AG09309 (cell line): ENCODE data around the gene ZNF586.
"Not testable (repeated sequence)": the region's sequence is repeated elsewhere in the genome, so short reads cannot be mapped to it uniquely, and the experiment has no call there.

ENCODE experiments used
- DNase-seq: peaks from one replicate; pipeline ENCODE4 v3.0.0-alpha.2; 2010; ENCODE audit warnings: low read depth
- H3K4me3 ChIP-seq: 2 replicates; pipeline ENCODE4 v1.5.1; 2011; ENCODE audit warnings: mild to moderate bottlenecking, low read depth, low read length, moderate library complexity; ENCODE audit not compliant: control insufficient read depth
- TF ChIP-seq, protein P1 (sequence below): IDR thresholded peaks from 2 replicates; pipeline ENCODE4 v1.5.1; 2011; ENCODE audit warnings: mild to moderate bottlenecking, low read depth, low read length, inconsistent platforms; ENCODE audit not compliant: insufficient read depth, control insufficient read depth; ENCODE audit errors: missing control alignments

ZNF586 gene

DNA sequence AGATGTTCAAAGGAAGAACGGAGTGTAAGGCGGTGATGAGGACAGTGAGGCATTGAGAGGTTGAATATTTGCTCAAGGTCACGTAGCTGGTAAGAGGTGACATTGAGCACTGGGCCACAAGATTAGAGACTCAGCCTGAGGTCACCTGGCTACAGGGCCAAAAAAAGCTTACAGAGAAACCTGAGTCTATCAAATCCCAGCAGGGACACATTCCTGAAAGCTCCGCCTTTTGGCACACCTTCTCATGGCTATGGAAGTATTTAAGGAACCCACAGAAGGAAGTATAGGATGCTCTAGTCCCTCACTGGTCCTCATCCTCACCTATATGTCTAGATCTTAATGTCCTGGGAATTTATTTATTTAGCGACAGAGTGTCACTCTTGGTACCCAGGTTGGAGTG, 17.4 kb downstream of the ZNF586 start:
- TF ChIP-seq, protein P1, sequence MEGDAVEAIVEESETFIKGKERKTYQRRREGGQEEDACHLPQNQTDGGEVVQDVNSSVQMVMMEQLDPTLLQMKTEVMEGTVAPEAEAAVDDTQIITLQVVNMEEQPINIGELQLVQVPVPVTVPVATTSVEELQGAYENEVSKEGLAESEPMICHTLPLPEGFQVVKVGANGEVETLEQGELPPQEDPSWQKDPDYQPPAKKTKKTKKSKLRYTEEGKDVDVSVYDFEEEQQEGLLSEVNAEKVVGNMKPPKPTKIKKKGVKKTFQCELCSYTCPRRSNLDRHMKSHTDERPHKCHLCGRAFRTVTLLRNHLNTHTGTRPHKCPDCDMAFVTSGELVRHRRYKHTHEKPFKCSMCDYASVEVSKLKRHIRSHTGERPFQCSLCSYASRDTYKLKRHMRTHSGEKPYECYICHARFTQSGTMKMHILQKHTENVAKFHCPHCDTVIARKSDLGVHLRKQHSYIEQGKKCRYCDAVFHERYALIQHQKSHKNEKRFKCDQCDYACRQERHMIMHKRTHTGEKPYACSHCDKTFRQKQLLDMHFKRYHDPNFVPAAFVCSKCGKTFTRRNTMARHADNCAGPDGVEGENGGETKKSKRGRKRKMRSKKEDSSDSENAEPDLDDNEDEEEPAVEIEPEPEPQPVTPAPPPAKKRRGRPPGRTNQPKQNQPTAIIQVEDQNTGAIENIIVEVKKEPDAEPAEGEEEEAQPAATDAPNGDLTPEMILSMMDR = no peak
- DNase-seq = no peak
- H3K4me3 ChIP-seq = no peak overlapping the region

GRCh38 chr19:57788114-57788692, 18.7 kb downstream of the ZNF586 start:
- H3K4me3 ChIP-seq = no peak overlapping the region
- DNase-seq = no peak
- TF ChIP-seq, protein P1 = no peak

GRCh38 chr19:57789288-57789687, 19.8 kb downstream of the ZNF586 start:
- DNase-seq = no peak
- no peak overlapping the region for H3K4me3 ChIP-seq
- TF ChIP-seq, protein P1 = no peak

- DNase-seq, H3K4me3 ChIP-seq: not testable (repeated sequence)
Measured at GRCh38 chr19:57796580-57796979, 27.1 kb downstream of the ZNF586 start.

DNA sequence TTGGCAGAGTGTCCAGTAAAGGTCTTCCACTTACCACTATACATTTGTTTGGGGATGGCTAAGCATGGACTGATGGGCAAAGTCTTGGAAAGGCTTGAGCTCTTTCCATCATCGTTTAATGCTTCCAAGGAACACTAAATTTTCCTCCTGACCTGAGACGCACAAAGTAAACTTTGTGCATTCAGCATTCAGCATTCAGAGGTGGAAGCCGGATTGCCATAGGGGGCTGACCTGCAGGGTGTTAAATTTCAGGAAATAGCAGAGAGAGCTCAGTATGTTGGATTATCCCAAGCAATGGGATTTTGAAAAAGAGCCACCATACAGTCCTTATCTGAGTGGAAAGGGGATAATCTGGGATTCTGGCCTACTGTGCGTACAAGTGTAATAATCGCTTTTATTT, 31.2 kb downstream of the ZNF586 start:
- DNase-seq = no peak
- TF ChIP-seq, protein P1 = no peak
- no peak overlapping the region for H3K4me3 ChIP-seq

GRCh38 chr19:57802269-57802668, 32.8 kb downstream of the ZNF586 start:
- no peak for DNase-seq
- H3K4me3 ChIP-seq = no peak overlapping the region
- TF ChIP-seq, protein P1 = no peak

- DNase-seq = no peak
- TF ChIP-seq, protein P1 = no peak
- H3K4me3 ChIP-seq = peak overlapping the region; percentile 64
Measured at GRCh38 chr19:57803265-57803593, 33.8 kb downstream of the ZNF586 start.
